K562 (cell line): ENCODE data around the gene HHATL.

Source experiments
- CTCF ChIP-seq, 3 experiments: IDR thresholded peaks in 2 of 3; conservative IDR thresholded peaks in 1 of 3; 2 replicates each; pipeline ENCODE4 v1.5.1; 2011 to 2012; ENCODE audit warnings: low read length in 3 of 3, mild to moderate bottlenecking in 3 of 3, control low read depth in 2 of 3, improper control_type of control experiment in 1 of 3, inconsistent platforms in 1 of 3, low read depth in 1 of 3, mixed read lengths in 1 of 3, moderate library complexity in 1 of 3; ENCODE audit not compliant: insufficient read depth in 2 of 3
- E4F1 ChIP-seq: fragments of 250-450 bp; sonication (Bioruptor Pico); IDR thresholded peaks from 2 replicates; pipeline ENCODE4 v1.5.0; 2021; ENCODE audit warnings: mild to moderate bottlenecking, borderline replicate concordance
- MYC ChIP-seq, 2 experiments: fragments of 250-450 bp in 1 of 2; sonication (Bioruptor Pico) in 1 of 2; IDR thresholded peaks; 2 replicates each; pipeline versions ENCODE4 v1.5.1 to v1.6.1; 2012 to 2021; ENCODE audit warnings: low read depth in 2 of 2, borderline replicate concordance in 1 of 2, improper control_type of control experiment in 1 of 2, low read length in 1 of 2, mild to moderate bottlenecking in 1 of 2, moderate library complexity in 1 of 2
- NR2C1 ChIP-seq, 2 experiments: fragments of 450-650 bp; IDR thresholded peaks; 2 replicates each; pipeline ENCODE4 v1.6.1; 2017; ENCODE audit warnings: mild to moderate bottlenecking in 2 of 2, antibody characterized with exemption in 1 of 2, inconsistent platforms in 1 of 2, missing compliant biosample characterization in 1 of 2, missing genetic modification characterization in 1 of 2
- POLR2A ChIP-seq: fragments of 450-650 bp; conservative IDR thresholded peaks from 2 replicates; pipeline ENCODE4 v1.6.1; 2016
- XRCC5 ChIP-seq: fragments of 200-400 bp; formaldehyde crosslinking; IDR thresholded peaks from 2 replicates; pipeline ENCODE4 v1.6.1; 2017; ENCODE audit warnings: low read depth, mild to moderate bottlenecking, low read length
- ZC3H11A ChIP-seq: IDR thresholded peaks from 2 replicates; pipeline ENCODE4 v1.6.1; 2012; ENCODE audit warnings: low read depth, low read length, improper control_type of control experiment
- ZFX ChIP-seq: sonication (generic); formaldehyde crosslinking; IDR thresholded peaks from 2 replicates; pipeline ENCODE4 v1.8.0; 2022; ENCODE audit warnings: mild to moderate bottlenecking, missing genetic modification reagents, moderate library complexity
- ZNF707 ChIP-seq: fragments of 250-450 bp; sonication (Bioruptor Pico); conservative IDR thresholded peaks from 2 replicates; pipeline ENCODE4 v1.8.0; 2022; ENCODE audit warnings: inconsistent platforms, mild to moderate bottlenecking, moderate library complexity
- ZNF79 ChIP-seq: fragments of 250-450 bp; sonication (Bioruptor Pico); IDR thresholded peaks from 2 replicates; pipeline ENCODE4 v1.4.0; 2020; ENCODE audit warnings: low read depth, mild to moderate bottlenecking, moderate library complexity
- ZSCAN32 ChIP-seq: fragments of 450-650 bp; formaldehyde crosslinking; IDR thresholded peaks from 2 replicates; pipeline ENCODE4 v1.4.0; 2020; ENCODE audit warnings: mild to moderate bottlenecking, moderate library complexity

- TF ChIP-seq E4F1 (CRISPR knock-in tag) (no peak), POLR2A (no peak), ZC3H11A (no peak), MYC (IDR thresholded peaks at IDR 0.05; ENCODE audit: low read depth, low read length) (no peak), MYC (CRISPR knock-in tag; IDR thresholded peaks at IDR 0.05; ENCODE audit: borderline replicate concordance, low read depth) (no peak), ZNF79 (CRISPR knock-in tag) (no peak), XRCC5 (no peak), NR2C1 (IDR thresholded peaks at IDR 0.05) (no peak), NR2C1 (tag; IDR thresholded peaks at IDR 0.05) (no peak), ZSCAN32 (CRISPR knock-in tag) (no peak), ZFX (CRISPR knock-in tag) (no peak), CTCF (IDR thresholded peaks at IDR 0.05 in 2 of 3, conservative IDR thresholded peaks at IDR 0.05 in 1 of 3; ENCODE audit: insufficient read depth in 2 of 3, low read depth in 1 of 3, low read length in 3 of 3) (no peak), ZNF707 (CRISPR knock-in tag) (no peak)
Observed at GRCh38 chr3:42660131-42660715, 42.4 kb downstream of the HHATL start.
